DMS53 treated with DMSO at 0.1 percent for 48 hours (cell line): ENCODE measurements around the gene BEST4.
"Not testable (repeated sequence)": the region's sequence is repeated elsewhere in the genome, so short reads cannot be mapped to it uniquely, and the experiment has no call there.

ENCODE experiments used
- DNase-seq: peaks from one replicate; lab custom pipeline; 2025; ENCODE audit not compliant: unreplicated experiment; lab: John Stamatoyannopoulos, UW

BEST4 gene

DNA sequence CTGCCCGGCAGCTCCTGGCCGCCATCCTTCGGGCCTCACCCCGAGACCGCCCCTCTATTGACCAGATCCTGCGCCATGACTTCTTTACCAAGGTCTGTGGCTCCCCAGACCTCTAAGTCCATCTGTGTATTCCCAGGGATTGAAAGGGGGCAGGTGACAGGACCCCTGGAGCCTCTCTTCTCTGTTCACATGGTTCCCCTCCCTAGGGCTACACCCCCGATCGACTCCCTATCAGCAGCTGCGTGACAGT, 15.0 kb upstream of the BEST4 start:
- DNase-seq = no peak

DNA sequence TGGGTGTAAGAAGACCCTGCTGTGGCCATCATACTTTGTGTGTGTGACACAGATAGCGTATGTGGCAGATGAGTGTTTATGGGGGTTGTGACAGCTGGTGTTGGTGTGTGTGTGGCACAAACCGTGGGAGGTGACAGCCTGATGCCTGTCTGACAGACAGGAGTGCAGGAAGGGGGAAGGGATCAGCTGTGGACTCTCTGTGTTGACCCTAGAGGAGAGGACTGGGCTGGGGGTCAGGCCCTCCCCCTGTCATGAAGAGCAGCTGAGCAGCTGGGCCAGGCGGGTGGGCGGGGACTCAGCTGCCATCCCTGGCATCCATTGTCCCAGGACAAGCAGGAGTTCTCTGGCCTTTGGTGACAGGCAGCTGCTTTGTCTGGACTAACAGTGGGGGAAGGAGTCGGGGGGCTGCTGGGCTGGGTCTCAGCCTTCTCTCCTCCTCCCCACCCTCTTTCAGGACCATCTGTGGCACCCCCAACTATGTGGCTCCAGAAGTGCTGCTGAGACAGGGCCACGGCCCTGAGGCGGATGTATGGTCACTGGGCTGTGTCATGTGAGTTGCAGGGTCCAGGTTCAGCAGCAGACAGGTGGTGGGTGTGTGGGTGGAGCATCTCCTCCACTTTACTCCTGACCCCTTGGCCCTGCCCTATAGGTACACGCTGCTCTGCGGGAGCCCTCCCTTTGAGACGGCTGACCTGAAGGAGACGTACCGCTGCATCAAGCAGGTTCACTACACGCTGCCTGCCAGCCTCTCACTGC, 14.5 kb upstream of the BEST4 start:
- DNase-seq = no peak

DNA sequence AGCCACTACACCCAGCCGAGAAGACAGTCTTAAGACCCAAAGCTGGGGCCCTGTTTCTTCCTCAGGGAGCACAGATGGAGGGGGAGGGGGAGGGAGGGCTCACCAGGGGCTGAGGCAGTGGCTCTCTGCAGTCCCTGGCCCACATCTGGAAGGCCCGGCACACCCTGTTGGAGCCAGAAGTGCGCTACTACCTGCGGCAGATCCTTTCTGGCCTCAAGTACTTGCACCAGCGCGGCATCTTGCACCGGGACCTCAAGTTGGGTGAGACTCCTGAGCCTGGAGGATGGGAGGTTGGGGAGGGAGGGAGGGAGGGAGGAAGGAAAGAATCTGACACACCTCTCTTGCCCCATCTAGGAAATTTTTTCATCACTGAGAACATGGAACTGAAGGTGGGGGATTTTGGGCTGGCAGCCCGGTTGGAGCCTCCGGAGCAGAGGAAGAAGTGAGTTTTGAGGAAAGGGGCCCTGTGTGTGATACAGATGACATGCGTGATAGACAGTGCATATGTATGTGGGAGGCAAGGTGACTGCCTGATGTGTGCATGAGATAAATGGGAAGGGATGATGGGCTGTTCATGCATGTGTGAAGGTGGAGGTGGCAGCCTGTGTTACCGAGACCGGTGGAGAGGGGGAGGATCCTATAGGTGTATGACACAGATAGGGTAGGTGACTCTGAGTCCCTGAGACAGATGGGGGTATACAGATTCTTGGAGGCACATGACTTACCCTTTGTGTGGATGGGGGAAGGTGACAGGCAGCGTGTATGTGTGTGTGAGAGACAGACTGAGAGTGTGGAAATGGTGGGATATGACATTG, 13.7 kb upstream of the BEST4 start:
- no peak for DNase-seq

DNA sequence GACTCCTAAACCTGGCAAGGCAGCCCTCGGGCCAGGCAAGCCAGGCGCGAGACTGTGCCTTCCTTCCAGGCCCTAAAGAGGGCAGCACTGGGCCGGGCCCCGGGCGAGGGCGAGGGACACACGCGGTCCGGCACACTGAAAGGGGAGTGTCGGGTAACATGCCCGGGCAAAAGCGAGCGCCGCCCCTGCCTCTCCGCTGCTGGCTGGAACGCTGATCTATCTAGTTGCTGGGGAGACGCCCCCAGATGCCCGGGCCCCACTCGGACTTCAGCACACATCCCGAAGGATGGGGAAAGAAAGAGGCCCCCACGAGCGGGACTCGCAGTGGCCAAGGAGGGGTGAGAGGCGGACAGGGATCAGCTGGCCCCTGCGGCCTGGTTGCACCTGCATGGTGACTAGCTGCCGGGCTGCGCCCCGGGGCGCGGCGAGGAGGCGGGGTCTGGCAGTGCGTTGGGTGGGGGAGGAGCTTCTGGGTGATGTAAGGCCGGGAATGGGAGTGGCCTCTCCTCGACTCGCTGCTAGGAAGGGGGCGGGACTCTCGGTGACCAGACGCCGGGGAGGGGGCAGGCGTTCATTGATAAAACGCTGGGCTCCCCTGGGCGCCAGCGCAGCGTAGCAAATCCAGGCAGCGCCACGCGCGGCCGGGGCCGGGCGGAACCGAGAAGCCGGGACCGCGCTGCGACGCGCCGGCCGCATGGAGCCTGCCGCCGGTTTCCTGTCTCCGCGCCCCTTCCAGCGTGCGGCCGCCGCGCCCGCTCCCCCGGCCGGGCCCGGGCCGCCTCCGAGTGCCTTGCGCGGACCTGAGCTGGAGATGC, 12.0 kb upstream of the BEST4 start, which contains the start of gene PLK3:
TSS of gene PLK3 (plus strand) at position 608 of the 815 bp plus-strand sequence. CDS start at position 695, 87 bp downstream.
- peak; percentile 97 for DNase-seq

DNA sequence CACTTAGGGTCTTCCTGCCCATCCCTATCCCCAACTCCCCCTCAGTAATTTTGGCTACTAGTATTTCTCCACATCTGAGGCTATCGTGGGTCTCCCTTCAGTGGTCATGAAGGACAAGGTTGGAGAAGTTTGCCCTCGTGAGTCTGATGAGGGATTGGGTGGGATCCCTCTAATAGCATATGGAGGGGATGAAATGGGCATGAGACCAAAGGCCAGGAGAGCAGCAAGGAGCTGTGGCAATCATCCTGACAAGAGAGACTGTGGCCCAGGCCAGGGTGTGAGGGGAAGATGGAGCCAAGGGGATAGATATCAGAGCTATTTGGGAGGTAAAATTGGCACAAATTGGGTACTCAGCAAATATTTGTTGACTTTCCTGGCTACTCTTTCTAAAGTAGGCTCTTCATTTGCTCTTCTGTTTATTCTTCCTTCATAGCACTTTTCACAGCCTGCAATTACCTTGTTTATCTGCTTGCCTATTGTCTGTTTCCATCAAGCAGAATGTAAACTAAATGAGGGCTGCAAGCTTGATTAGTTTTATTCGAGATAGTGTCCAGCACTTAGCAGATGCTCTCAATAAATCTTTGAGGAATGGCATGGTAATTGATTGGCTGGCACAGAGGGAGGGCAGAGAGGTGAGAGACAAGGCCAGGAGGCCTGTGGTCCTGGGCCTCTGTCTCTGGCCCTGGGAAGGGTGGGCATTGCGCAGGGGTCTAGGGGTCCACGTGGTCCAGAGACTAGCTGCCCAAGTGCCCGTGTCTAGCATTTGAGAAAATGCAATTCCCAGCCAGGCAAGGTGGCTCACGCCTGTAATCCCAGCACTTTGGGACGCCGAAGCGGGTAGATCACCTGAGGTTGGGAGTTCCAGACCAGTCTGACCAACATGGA, 10.8 kb upstream of the BEST4 start:
- DNase-seq = no peak

DNA sequence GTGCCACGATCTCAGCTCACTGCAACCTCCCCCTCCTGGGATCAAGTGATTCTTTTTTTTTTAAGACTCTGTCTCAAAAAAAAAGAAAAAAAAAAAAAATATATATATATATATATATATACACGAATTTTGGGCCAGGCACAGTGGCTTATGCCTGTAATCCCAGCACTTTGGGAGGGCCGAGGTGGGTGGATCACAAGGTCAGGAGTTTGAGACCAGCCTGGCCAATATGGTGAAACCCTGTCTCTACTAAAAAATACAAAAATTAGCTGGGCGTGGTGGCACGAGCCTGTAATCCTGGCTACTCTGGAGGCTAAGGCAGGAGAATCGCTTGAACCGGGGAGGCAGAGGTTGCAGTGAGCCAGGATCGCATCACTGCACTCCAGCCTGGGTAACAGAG, 9.9 kb upstream of the BEST4 start:
- not testable (repeated sequence) for DNase-seq

DNA sequence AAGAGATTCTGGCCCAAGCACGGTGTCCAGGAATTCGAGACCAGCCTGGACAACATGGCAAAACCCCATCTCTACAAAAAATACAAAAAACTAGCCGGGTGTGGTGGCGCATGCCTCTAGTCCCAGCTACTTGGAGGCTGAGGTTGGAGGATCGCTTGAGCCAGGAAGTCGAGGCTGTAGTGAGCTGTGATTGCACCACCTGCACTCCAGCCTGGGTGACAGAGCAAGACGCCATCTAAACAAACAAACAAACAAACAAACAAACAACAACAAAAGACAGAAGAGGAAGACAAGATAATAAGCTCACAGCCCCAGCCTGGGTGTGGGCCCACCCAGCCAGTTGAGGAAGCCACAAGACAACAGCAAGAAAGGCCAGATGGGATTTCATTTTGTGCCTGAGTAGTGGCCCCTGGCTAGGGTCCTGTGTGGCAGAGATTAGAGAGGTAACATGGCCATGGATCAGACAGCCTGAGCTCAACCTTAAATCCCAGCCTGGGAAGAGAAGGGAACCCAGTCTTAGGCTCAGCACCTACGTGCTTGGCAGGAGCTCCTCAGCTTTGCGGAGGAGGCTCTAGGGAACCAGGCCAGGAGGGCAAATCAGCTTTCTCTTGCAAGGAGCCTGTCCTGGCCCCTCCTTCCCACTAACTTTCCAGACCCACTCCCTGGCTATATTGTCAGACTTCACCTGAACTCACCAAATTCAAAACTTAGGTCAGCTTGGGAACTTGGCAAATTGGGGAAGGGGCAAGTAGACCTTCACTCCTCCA, 4.9 kb upstream of the BEST4 start:
- DNase-seq = no peak

DNA sequence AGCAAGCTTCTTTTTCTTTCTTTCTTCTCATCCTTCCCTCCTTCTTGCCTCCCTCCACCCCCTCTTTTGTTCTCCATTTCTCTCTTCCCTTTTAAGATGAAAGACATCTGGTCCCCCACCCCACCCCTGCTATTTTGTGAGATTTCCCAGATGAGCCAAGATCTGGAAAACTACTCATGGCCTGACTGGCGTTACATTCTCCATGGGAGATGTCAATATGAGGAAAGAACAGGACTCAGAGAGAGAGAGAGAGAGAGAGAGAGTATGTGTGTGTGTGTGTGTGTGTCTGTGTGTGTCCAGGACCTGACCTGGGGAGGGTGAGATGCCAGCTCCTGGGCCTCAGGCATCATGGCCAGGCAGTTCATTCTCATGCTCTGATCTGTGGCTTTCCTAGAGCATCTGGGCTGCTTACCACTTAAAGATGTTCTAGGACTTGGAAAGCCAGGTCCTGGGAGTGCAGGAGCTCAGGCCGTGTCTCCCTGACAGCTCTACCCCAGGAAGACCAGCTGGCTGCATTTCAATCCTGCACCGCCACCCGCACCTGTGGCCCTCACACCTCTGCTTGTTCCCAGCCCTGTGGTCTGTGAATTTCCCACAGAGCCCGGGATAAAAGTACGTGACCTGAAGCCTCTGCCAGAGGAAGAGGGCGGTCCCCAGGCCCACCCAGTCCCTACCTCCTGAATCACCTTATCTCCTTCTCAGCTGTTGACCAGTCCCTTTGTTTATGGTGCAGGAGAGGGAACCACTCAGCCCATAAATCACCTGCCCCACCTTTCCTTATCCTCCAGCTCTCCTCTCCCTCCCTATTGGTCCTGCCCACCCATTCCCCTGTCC, 3.2 kb upstream of the BEST4 start:
- DNase-seq = no peak

DNA sequence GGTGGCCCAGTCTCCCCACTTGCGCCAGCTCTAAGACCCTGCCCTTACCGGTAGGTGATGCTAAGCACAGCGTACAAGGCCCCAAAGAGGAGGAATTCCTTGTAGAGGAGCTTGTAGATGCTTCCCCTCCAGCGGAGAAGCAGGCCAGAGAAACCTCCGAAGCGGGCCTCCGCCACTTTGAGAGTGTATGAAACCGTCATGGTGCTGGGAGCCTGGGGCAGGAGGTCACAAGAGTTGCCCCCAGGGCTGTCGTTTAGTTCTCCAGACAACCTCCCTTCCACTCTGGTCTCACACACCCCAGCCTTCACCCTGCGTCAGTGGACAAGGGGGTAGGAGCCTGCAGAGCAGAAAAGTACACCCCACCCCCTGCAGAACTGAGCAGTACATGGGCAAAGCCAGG, 464 bp downstream of the BEST4 start:
- no peak for DNase-seq

DNA sequence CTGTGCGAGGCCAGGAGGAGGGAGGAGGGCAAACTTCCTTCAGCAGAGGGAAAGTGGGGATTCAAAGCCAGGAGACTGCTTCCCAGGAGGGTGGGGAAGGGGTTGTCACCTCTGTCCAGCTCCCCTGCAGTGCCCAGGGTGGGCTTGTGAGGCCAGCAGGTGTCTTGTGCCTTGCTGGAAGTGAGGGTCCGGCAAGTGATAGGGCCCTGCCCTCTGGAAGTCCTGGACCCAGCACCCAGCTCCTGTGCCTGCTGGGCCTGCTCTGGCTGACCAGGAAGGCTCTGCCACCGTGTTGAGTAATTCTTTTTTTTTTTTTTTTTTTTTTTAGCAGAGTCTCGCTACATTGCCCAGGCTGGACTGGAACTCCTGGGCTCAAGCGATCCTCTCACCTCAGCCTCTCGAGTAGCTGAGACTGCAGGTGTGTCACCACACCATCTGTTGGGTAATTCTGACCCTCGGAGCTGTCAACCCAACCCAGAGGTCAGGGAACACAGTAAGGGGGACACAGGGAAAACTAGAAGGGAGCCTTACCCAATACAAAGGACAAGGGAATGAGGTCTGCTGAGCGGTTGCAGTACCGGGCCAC, 1.0 kb downstream of the BEST4 start:
- no peak for DNase-seq

DNA sequence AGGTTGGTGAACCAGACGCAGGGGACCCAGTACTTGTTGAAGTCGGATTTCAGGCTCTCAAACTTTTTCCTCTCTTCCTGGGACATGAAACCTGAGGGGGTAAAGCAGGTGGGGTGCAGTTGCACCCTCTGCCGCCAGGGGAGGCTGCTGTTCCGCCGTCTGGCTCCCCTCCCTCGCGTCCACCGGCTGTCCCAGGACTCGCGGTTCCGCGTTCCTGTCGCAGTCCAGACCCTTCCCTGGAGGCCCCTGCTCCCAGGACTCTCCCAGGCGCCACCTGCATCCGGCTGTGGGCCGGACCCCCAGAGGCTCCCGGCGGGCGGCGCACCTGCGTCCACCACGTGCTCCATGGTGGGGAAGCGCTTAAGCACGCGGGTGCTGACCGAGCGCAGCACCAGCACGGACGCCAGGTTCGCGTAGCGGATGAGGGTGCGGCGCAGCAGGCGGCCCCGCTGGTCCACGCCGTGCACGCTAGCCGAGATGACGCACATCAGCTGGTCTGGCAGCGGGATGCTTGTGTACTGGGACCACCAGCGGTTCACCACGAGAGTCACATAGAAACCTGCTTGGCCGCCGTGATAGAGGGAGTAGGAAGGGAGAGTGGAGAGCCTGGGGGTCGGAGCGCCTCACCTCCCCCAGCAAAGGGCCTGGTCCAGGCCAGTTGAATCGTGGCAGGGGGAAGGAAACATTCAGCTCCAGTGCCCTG, 1.7 kb downstream of the BEST4 start:
- DNase-seq = peak; percentile 77

DNA sequence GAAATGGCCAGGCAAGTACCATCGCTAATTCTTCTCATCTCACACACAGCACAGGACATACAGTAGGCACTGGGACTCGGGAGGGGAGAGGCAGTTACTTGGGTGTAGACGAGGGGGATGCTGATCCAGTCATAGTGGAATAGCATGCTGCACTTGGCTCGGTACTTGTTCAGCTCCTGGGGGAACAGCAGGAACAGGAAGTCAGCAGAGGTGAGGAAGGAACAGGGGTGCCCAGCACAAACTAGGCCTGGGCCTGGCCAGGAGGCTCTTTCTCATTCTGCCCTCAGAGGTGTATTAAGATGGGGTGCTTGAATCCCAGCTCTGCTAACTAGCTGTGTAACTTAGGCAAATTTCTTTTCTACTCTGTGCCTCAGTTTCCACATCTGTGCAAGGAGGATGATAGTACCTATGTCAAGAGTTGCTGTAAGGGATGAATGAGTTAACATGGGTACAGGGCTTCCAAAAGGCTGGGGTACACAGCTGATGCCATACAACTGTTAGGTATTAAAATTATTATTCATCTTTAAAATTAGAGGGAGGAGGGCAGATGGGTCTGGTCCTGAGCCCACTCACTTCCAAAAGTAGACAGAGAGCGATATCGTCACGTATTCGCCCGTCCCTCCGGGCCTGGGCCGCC, 2.4 kb downstream of the BEST4 start:
- DNase-seq = no peak

DNA sequence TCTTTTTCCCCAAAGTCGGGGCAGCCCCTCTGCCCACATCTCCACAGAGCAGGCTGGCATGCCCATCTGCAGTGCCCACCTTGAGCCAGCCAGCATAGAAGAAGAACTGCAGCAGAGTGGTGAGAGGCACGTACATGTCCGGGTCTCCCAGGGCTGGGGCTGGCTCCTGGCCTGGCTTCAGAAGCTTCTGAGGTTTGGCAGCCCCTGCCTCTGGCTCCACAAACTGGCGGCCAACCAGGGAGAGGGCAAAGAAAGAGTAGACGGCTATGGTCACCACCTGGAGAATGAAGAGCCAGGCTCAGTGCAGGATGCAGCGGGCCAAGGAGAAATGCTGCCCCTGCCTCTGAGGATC, 3.0 kb downstream of the BEST4 start:
- no peak for DNase-seq

DNA sequence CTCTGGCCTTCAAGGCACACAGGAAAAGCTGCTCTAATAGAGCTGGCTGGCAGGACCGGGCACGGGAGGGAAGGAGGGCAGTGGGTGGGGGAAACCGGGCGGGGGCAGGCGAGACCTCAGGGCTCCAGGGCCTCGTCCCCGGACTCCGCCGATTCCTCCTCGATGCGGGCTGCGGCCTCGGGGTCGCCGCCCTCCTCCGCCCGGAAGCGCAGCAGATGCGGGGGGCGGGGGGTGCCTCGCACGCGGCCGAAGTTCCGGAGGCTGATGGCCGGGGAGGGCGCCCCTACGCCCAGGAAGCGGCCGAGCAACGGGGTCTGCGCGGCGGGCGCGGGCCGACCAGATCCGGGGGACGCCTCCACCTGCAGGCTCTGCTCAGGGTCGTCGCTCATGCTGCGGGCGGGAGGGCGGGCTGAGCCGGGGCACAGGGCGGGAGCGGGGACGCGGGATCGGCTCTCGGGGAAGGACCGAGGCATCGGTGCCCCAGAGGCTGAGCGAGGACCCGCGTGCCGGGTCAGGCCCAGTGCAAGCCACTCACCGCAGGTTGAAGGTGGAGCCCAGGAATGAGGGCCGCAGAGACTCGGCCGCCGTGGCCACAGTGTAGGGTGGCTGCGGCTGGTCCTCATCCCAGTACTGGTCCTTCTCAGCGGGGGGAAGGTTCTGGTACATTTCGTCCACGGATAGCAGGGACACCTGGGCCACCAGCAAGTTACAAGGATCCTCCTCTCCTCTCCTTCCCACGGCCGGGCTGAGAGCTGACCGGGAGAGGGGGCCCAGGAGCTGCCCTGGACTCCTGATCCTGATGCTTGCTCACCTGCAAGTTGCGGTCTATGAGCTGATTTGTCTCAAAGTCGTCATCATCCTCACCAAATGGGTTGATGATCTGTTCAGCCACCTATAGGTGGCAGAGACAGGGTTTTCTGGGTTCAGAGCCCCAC, 3.6 kb downstream of the BEST4 start:
- DNase-seq = no peak

DNA sequence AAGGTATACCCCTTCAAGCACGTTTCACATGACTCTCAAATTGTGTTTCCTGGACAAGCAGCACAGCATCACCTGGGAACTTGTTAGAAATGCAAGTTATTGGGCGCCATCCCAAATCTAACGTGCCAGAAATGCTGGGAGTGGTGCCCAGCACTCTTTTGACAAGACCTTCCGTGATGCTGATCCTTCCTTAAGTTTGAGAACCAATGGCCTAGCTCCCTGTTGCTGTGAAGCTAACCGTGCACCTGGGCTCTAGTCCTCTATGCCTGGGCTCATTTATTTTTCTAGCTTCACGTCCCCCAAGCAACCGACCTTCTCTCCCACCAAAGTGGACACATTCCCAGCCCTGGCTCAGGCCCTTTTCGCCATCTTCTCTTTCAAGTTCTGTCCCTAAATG, 4.3 kb downstream of the BEST4 start:
- DNase-seq = no peak

DNA sequence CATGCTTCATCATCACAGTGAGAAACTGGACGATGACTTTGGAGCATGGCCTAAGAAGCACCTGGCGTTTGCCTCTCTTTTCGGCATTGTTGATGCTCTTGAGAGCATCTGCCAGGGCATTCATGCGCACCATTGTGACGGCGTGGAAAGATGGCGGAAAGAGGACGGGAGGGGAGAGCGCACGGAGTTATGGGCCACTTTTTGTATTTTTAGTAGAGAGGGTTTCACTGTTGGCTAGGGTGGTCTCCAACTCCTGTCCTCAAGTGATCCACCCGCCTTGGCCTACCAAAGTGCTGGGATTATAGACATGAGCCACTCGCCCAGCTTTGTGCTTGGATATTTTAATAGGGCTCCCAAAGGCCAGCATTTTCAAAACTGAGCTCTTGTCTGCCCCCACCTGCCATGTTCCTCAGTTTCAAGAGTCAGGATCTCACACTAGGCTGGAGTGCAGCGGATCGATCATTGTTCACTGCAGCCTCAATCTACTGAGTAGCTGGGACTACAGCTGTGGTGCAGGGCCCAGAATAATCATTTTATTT, 7.3 kb downstream of the BEST4 start:
- no peak for DNase-seq
